DLD1 (cell line): ENCODE results near the gene RADIL.
"Not testable (repeated sequence)": the region's sequence is repeated elsewhere in the genome, so short reads cannot be mapped to it uniquely, and the experiment has no call there.

Experiments
- in situ Hi-C: cut with HindIII; loops from 2 replicates; pipeline ENCODE4 v1.10.0; 2017; ENCODE audit warnings: low sequenced_read_pairs

The RADIL gene, protein sequence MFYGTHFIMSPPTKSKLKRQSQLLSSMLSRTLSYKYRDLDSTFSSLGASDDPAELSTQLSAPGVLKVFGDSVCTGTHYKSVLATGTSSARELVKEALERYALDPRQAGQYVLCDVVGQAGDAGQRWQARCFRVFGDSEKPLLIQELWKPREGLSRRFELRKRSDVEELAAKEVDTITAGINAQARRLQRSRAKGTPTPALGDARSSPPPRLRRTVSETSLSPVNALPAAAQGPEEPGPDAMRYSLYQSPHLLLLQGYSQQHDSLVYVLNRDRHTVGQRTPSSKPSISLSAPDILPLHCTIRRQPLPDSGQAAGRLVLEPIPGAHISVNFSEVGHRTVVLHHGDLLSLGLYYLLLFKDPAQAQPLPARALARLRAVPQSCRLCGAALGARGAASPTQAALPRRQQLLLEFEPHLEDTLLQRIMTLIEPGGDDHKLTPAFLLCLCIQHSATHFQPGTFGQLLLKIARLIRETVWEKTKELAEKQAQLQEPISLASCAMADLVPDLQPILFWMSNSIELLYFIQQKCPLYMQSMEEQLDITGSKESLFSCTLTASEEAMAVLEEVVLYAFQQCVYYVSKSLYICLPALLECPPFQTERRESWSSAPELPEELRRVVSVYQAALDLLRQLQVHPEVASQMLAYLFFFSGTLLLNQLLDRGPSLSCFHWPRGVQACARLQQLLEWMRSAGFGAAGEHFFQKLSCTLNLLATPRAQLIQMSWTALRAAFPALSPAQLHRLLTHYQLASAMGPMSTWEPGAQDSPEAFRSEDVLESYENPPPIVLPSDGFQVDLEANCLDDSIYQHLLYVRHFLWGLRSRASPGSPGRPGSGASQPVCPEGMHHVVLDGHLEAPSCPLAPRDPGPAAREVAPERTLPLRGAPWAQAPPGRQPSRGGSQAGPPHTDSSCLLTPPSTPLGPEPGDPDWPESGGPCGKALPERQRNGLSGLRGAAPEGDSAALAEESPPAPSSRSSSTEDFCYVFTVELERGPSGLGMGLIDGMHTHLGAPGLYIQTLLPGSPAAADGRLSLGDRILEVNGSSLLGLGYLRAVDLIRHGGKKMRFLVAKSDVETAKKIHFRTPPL

DNA sequence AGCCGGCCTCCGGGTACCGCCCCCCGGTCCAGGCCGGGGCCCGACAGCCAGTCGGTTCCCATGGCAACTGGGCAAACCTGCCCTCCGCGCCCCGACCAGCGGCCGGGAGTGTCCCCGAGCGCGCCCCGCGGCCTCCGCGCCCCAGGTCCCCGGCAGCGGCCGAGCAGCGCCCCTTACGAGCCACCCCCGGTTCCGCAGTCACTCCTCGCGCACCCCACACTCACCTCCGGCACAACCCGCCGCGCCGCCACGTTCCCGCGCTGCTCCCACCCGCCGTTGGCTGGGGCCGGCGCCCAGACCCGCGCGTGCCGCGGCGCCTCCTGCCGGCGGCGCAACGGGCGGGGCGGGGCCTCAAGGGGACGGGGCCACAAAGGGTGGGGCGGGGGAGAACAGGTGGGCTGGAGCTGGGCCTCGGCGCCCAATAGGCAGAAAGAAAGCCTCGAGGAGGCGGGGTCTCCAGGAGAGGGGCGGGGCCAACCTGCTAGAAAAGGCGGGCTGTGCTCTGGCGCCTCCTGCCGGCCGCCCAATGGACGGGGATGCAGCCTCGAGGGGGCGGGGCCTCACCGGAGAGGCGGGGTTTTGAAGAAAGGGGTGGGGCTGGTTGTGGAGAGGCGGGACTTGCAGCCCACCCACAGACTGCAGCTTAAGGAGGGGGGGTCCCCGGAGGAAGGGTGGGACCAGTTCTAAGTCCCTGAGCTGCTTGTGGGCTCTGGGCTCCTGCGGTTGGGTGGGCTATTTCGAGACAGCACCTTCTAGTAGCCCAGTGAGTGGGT is at the start of gene RADIL:
Gene RADIL, minus strand, starts transcription at position 345 of the 773 bp plus-strand sequence. CDS start 5,577 bp downstream, outside the sequence.
- in situ Hi-C loops: no loop called here

DNA sequence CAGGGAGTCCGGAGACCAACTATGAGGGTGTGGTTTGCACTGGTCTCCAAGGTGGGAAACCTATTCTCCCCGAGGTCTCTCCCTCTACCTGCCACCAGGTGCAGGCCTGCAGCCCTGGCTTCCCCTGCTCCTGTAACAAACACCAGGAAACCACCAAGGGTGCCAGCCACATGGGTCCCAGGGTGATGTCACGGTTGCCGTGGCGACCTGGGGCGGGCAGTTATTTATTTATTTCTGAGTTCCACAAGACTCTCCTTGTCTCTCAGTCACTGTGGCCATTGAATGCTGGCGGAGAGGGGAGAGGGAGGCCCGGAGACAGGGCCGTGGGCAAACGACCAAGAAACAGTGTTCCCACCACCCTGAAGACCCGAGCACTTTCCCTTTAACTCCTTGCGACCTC is 48.4 kb upstream of the RADIL start:
- in situ Hi-C loops: no loop called here

DNA sequence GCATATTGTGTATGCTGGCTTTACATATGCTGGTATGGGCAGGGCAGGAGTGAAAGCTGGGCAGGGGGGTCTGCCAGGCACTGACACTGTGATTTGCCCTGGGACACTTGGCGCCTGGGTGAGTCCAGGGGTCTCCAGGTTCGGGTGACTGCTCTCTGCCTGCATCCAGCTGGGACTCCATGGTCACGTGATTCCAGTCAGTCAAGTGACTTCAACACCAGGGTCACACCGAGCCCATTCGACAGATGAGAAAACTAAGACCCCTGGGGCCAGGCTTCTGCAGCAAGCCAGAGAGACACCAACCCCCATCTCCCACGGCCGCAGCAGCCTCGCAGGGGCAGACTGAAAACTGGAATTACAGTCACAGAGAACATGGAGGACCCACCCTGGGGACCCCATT is 45.5 kb upstream of the RADIL start:
- in situ Hi-C loops: no loop called here

DNA sequence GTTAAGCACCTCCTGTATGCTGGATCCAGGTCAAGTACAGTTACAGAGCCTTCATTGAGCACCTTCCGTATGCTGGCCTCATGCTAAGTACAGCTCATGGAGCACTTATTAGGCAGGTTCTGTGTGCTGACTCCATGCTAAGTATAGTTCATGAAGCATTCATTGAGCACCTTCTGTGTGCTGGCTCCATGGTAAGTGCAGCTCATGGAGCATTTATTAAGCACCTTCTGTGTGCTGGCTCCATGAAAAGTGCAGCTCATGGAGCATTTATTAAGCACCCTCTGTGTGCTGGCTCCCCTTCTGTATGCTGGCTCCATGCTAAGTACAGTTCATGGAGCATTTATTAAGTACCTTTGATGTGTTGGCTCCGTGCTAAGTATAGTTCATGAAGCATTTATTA is 44.9 kb upstream of the RADIL start:
- in situ Hi-C loops: no loop called here

DNA sequence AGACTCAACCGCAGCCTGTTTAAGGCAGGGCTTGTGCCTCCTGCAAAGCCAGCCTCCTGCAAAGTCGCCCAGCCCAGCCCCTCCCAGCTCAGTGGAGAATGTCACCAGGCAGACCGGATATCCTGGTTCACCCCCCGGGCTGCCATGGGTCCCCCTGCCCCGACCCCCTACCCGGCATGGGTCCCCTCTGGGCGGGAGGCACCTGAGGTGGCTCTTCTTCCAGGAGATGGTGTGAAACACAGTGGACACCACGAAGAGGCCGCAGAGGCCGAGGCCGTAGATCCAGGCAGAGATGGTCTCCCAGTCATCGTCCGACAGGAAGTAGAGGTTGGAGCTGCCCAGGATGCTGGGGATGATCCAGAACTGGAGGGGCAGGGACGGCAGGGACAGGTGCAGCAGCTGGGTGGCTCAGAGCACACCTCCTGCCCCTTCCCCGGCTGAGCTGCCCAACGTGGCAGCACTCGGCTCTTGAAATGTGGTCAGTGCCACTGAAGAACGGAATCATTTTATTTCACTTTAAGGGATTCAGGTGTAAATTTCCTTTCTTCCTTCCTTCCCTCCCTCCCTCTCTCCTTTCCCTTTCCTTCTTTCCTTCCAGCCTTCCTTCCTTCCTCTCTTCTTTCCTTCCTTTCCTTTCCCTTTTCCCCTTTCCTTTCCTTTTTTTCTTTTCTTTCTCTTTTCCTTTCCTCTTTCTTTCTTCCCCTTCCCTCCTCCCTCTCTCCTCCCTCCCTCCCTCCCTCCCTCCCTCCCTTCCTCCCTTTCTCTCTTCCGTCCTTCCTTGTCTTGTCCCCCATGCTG is 36.7 kb upstream of the RADIL start:
- in situ Hi-C loops: no loop called here

DNA sequence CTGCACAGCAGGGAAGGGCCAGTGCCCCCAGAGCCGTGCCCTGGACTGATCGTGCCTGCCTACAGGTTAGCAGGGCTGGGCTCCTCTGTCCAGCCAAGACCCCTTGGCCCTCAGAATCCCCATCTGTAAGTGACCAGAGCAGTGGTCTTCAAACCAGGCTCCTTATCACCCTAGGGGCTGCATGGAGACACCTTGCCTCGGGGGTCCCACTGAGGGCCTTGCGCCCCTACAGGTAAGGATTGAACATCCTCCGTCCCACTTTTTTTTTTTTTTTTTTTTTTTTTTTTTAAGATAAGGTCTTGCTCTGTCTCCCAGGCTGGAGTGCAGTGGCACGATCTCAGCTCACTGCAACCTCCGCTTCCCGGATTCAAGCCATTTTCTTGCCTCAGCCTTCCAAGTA is 32.6 kb upstream of the RADIL start:
- in situ Hi-C loops: no loop called here

DNA sequence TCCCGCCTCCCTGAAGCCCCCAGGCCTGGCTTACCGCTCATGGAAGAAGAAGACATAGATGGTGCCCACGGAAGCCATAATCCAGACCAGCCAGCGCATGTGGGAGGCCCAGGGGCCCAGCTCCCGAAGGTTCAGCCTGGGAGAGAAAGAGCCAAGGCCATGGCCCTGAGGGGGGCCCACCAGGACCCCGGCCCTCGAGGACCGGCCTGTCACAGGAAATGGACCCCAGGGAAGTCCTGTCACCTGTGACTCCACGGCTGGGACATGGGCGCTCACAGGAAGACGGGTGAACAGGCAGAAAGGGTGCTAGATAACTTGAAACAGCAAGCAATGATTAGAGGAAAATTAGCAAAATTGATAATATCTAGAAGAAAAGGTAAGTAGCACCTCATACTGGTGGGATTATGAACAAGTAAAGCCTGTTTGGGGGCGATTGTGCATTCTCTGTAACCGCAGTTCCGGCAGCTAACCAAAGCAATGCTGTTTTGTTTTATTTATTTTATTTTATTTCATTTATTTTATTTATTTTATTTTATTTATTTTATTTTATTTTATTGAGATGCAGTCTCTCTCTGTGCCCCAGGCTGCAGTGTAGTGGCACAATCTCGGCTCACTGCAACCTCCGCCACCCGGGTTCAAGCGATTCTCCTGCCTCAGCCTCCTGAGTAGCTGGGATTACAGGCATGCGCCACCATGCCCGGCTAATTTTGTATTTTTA is 27.8 kb upstream of the RADIL start:
- in situ Hi-C loops: no loop called here

DNA sequence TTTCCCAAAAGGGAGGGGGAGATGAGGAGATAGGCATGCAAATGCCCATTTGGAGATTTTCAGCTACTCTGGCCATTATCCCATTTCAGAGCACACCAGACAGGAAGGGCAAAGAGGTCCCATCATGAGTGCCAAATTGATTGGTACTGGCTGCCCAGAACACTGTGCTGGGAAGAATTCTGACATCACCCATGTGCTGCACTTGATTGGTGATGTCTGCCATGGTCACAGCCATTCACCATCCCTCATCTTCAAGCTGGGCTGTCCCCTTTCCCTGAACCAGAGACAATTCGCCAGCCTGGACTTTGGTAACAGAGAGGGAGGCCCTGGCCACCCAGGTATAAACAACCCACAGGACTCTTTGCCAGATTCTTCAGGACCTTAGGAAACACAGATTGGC is 23.2 kb upstream of the RADIL start:
- in situ Hi-C loops: no loop called here

DNA sequence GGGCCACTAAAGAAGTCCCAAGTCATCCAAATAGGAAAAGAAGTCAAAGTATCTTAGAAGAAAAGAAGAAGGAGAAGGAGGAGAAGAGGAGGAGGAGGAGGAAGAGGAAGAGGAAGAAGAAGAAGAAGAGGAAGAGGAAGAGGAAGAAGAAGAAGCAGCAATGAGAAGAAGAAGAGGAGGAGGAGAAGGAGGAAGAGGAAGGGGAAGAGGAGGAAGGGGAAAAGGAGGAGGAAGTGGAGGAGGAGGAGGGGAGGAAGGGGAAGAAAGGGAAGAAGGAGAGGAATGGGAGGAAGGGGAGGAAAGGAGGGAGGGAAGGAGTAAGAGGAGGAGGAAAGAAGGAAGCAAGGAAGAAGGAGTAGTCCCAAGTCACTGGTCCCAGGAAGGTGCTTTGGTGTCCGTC is 21.7 kb upstream of the RADIL start:
- in situ Hi-C loops: no loop called here

DNA sequence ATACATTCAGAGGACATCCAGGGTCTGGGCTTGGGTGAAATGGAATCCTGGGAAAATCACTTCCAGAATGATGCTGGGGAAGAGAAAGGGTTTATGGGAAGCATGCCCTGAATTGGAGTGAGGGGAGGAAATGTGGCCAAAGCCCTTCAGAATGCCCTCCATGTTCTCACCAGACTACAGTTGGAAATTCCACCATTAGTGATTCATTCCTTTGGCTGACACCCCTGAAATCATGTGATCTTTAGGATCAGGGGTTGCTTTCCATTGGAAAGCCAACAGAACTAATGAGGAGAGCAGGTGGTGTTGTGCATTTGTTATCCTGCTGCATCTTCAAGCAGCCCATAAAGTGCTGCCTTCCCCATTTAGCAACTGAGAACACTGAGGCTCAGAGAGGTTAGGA is 20.8 kb upstream of the RADIL start:
- in situ Hi-C loops: no loop called here

DNA sequence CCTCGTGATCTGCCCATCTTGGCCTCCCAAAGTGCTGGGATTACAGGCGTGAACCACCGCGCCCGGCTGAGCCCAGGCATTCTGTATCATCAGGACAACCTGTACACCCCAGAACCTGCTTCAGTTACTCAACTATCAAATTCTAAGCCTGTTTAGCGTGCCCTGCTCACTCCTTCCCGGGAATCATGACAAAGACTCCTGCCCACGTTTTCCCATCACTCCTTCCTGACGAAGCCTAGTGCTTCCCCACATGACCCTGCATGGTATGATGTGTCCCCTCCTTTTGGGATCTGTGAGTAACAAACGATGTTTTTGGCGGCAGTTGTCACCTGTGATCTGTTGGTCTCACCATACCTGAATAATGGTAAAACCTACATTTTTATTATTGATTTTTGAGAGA is 12.2 kb upstream of the RADIL start:
- in situ Hi-C loops: no loop called here

DNA sequence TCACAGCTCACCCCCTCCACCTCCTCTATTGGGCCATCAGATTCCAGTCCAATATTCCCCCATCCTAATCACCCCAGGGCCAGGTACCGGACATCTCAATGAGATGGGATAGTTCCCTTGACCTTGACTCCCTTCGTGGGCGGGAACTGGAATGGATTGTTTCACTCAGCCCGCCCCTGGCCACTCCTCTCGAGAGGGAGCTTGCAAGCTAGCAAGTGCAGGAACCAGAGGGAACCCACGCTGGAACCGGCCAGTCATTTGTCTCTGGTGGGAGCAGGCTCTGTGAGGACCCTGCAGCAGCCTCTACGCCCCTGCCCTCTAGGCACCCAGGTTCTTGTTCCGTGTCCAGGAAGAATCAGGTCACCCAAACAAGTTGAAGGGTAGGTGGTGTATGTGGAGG is 11.0 kb upstream of the RADIL start:
- in situ Hi-C loops: no loop called here

DNA sequence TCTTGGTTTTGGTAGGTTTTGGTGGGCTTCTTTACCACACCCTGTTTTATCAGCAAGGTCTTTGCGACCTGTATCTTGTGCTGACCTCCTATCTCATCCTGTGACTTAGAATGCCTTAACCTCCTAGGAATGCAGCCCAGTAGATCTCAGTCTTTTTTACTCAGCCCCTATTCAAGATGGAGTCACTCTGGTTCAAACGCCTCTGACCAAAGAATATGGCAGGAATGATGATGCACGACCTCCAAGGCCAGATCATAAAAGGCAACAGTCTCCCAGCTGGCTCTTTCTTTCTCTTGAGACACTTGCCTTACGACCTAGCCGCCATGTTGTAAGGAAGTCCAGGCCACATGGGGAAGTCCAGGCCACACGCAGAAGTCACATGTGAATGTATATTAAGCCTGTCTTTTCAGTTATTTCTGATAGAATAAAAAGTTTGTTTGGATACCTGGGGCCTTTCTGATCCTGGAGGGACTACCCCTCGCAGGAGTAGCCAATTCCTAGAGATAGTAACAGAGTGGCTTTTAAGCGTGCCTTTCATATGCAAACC is 10.5 kb upstream of the RADIL start:
- in situ Hi-C loops: no loop called here

DNA sequence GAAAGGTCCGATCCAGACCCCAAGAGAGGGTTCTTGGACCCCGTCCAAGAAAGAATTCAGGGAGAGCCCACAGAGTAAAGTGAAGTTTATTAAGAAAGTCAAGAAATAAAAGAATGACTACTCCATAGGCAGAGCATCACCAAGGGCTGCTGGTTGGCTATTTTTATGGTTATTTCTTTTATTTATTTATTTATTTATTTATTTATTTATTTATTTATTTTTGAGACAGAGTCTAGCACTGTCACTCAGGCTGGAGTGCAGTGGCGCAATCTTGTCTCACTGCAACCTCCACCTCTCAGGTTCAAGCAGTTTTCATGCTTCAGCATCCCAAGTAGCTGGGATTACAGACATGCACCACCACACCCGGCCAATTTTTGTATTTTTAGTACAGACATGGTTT is 9.7 kb upstream of the RADIL start:
- in situ Hi-C loops: not testable (repeated sequence)

DNA sequence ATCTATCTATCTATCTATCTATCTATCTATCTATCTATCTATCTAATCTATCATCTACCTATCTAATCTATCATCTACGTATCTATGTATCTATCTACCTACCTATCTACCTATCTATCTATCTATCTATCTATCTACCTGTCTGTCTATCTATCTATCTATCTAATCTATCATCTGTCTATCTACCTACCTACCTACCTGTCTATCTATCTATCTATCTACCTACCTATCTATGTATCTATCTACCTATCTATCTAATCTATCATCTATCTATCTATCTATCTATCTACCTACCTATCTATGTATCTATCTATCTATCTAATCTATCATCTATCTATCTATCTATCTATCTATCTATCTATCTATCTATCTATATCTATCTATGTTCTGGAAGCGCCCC is 8.0 kb upstream of the RADIL start:
- in situ Hi-C loops: not testable (repeated sequence)

DNA sequence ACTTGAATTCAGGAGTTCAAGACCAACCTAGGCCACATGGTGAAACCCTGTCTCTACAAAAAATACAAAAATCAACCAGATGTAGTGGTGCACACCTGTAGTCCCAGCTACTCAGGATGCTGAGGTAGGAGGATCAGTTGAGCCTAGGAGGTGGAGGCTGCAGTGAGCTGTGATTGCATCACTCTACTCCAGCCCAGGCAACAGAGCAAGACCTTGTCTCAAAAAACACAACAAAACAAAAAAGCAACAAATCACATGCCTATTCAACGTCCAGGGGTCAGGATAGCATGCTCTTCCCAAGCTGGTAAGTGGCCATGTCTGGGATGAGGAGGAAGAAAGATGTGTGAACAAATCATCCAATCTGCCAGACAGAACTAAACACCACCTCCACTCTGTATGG is 6.2 kb upstream of the RADIL start:
- in situ Hi-C loops: no loop called here

DNA sequence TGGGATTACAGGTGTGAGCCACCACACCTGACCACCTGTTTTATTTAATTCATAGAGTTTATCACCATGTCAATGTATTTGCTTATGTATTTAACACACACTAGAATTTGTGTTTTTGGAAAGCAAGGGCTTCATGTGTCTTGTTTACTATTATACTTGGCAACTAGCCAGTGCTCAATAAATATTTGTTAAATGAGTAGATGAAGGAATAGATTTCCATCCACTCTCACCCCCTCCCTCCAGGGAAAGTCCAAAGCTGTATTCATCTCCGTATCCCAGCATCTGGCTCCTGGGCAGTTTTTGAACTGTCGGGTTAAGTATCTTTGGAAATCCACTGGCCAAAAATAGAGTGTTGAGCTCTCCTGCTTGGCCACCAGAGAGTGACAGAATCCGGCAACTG is 4.6 kb upstream of the RADIL start:
- in situ Hi-C loops: no loop called here

DNA sequence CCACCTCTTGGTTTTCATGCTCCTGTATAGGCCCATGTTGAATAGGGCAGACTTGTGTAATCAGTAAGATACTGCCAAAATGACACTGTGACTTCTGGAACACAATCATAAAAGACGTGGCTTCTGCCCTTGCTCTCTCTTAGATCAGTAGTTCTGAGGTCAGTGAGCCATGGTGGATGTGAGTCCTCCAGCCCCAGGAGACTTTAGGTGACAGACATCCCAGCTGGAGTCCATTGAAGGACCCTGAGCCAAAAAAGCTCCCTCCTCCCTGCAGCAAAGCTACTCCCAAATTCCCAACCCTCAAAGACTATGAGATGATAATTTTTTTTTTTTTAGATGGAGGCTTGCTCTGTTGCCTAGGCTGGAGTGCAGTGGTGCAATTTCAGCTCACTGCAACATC is 3.2 kb upstream of the RADIL start:
- in situ Hi-C loops: no loop called here

DNA sequence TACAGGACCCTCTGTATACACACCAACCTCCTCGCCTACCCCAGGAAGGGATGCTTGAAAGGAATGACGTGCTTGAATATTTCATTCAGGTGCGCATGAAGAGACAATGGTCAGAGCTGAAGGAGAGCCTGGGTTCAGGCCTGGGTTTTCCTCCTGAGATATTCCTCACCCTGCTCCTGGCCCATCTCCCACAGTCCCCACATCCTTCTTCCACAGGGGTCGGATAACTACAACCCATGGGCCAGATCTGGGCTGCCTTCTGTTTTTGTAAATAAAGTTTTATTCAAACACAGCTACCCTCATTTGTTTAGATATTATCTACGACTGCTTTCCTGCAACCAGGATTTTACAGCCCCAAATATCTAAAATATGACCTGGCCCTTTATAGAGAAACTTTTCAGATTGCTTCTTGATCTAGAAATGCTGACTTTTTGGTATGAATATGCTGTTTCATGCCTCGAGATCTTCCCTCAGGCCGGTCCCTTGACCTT is 1.8 kb upstream of the RADIL start:
- in situ Hi-C loops: no loop called here
